Tibial artery (tissue), 4 donors: ENCODE results near the gene PTPN6.

Experiments
- DNase-seq, 2 donors: peaks; one replicate each; pipeline ENCODE4 v3.0.0-alpha.2; 2019
- H3K27ac ChIP-seq, 2 donors: fragments of 200-600 bp; sonication (generic) in 1 of 2; 1 replicate in 1 of 2; 2 replicates in 1 of 2; pipeline ENCODE4 v1.5.1; 2018 to 2019; ENCODE audit warnings: mild to moderate bottlenecking in 1 of 2
- H3K27me3 ChIP-seq, 2 donors: fragments of 200-600 bp; sonication (generic) in 1 of 2; one replicate each; pipeline versions ENCODE4 v1.5.1 to v1.6.0; 2016 to 2019
- H3K36me3 ChIP-seq, 3 donors: fragments of 200-600 bp; sonication (generic) in 2 of 3; one replicate each; pipeline ENCODE4 v1.5.1; 2016 to 2019; ENCODE audit warnings: mild to moderate bottlenecking in 2 of 3
- H3K4me1 ChIP-seq, 4 donors: fragments of 200-600 bp; sonication (generic) in 2 of 4; 1 replicate in 3 of 4; 2 replicates in 1 of 4; pipeline ENCODE4 v1.5.1; 2016 to 2019
- H3K4me3 ChIP-seq, 2 donors: fragments of 200-600 bp; sonication (generic) in 1 of 2; 1 replicate in 1 of 2; 2 replicates in 1 of 2; pipeline ENCODE4 v1.5.1; 2018 to 2019; ENCODE audit warnings: mild to moderate bottlenecking in 2 of 2
- H3K9me3 ChIP-seq, 3 donors: fragments of 200-600 bp; sonication (generic) in 1 of 3; one replicate each; pipeline ENCODE4 v1.5.1; 2016 to 2019
- CTCF ChIP-seq, 2 experiments: fragments of 200-600 bp in 1 of 2; fragments of 450-650 bp in 1 of 2; IDR thresholded peaks; one replicate each; pipeline ENCODE4 v1.5.1; 2017 to 2019; ENCODE audit warnings: antibody characterized with exemption in 2 of 2, mild to moderate bottlenecking in 1 of 2, moderate library complexity in 1 of 2
- intact Hi-C: fragments of 100-400 bp; cut with DNase I; formaldehyde crosslinking; loops from one replicate; pipeline ENCODE4 v1.15.0; 2023; ENCODE audit warnings: low total_unique reads

PTPN6 gene

GRCh38 chr12:6915789-6916285, 35.3 kb upstream of the PTPN6 start:
- TF ChIP-seq CTCF (IDR thresholded peaks at IDR 0.05): no peak
- DNase-seq: no peak
- peak overlapping the region; percentile 68 to 72 for H3K4me3 ChIP-seq
- H3K9me3 ChIP-seq: no peaks in the 10 kb centered on the region
- intact Hi-C loops: no loop called here
- H3K4me1 ChIP-seq: peaks cover 0 to 19% (median 16%) of the 10 kb centered on the region in 4 donors
- H3K27ac ChIP-seq: peak overlapping the region; percentile 96 to 97
- no peaks in the 10 kb centered on the region for H3K27me3 ChIP-seq
- H3K36me3 ChIP-seq: peaks cover 0 to 44% (median 15%) of the 10 kb centered on the region in 3 donors

GRCh38 chr12:6916426-6917200, 34.5 kb upstream of the PTPN6 start:
- peak in 1 of 2 donors; percentile 67 for DNase-seq
- H3K4me3 ChIP-seq: no peak overlapping the region
- intact Hi-C loops: no loop called here
- H3K9me3 ChIP-seq: no peaks in the 10 kb centered on the region
- H3K27me3 ChIP-seq: no peaks in the 10 kb centered on the region
- no peak for TF ChIP-seq CTCF (IDR thresholded peaks at IDR 0.05)
- H3K36me3 ChIP-seq: peaks cover 0 to 51% (median 21%) of the 10 kb centered on the region in 3 donors
- H3K27ac ChIP-seq: peak overlapping the region; percentile 22 to 96
- peaks cover 0 to 19% (median 16%) of the 10 kb centered on the region in 4 donors for H3K4me1 ChIP-seq

- DNase-seq: peak in 1 of 2 donors; percentile 51
- Histone ChIP-seq H3K9me3 (no peaks in the 10 kb centered on the region), H3K27ac (no peak overlapping the region), H3K27me3 (no peaks in the 10 kb centered on the region), H3K4me3 (no peak overlapping the region), H3K36me3 (peaks cover 0 to 61% (median 30%) of the 10 kb centered on the region in 3 donors), H3K4me1 (peaks cover 0 to 19% (median 16%) of the 10 kb centered on the region in 4 donors)
- no peak for TF ChIP-seq CTCF (IDR thresholded peaks at IDR 0.05)
- intact Hi-C loops: no loop called here
Measured at GRCh38 chr12:6917491-6918231, 33.5 kb upstream of the PTPN6 start.

GRCh38 chr12:6919588-6919987, 31.6 kb upstream of the PTPN6 start:
- Histone ChIP-seq H3K4me3 (no peak overlapping the region), H3K27ac (no peak overlapping the region), H3K36me3 (peaks cover 0 to 74% (median 30%) of the 10 kb centered on the region in 3 donors), H3K4me1 (peaks cover 0 to 22% (median 17%) of the 10 kb centered on the region in 4 donors), H3K9me3 (no peaks in the 10 kb centered on the region), H3K27me3 (no peaks in the 10 kb centered on the region)
- intact Hi-C loops: no loop called here
- no peak for TF ChIP-seq CTCF (IDR thresholded peaks at IDR 0.05)
- peak in 1 of 2 donors; percentile 63 for DNase-seq

- peaks cover 7 to 28% (median 23%) of the 10 kb centered on the region in 4 donors for H3K4me1 ChIP-seq
- TF ChIP-seq CTCF (IDR thresholded peaks at IDR 0.05): no peak
- H3K27ac ChIP-seq: no peak overlapping the region
- H3K36me3 ChIP-seq: peaks cover 0 to 68% (median 28%) of the 10 kb centered on the region in 3 donors
- peak in 1 of 2 donors; percentile 51 for DNase-seq
- H3K27me3 ChIP-seq: no peaks in the 10 kb centered on the region
- H3K9me3 ChIP-seq: no peaks in the 10 kb centered on the region
- intact Hi-C loops: no loop called here
- no peak overlapping the region for H3K4me3 ChIP-seq
Measured at GRCh38 chr12:6921539-6921938, 29.6 kb upstream of the PTPN6 start.
